H9 (cell line): ENCODE data around the gene TMEM145. TPM values are rescaled to one million over a fixed set of nuclear protein-coding genes. Genes with fewer than 3 reads are reported as not detected.

Experiments
- DNase-seq: peaks from one replicate; pipeline ENCODE4 v3.0.0-alpha.2; 2017
- H2AFZ ChIP-seq: one replicate; pipeline ENCODE4 v1.6.1; 2013; ENCODE audit warnings: mild to moderate bottlenecking, low read length, control low read depth, moderate library complexity
- H2AK5ac ChIP-seq: 2 replicates; pipeline ENCODE4 v1.6.1; 2013; ENCODE audit warnings: low read length, control low read depth, mixed read lengths; ENCODE audit not compliant: insufficient read length
- H2BK120ac ChIP-seq: one replicate; pipeline ENCODE4 v1.6.1; 2013; ENCODE audit warnings: low read depth, mild to moderate bottlenecking, low read length, control low read depth, inconsistent platforms; ENCODE audit not compliant: poor library complexity, severe bottlenecking
- H2BK12ac ChIP-seq: 2 replicates; pipeline ENCODE4 v1.6.1; 2013; ENCODE audit warnings: low read length, control low read depth, mixed read lengths, low read depth; ENCODE audit not compliant: insufficient read length
- H2BK15ac ChIP-seq: 2 replicates; pipeline ENCODE4 v1.6.1; 2013; ENCODE audit warnings: low read depth, low read length, control low read depth
- H2BK20ac ChIP-seq: one replicate; pipeline ENCODE4 v1.6.1; 2013; ENCODE audit warnings: low read depth, mild to moderate bottlenecking, low read length, control low read depth, inconsistent platforms; ENCODE audit not compliant: poor library complexity, severe bottlenecking
- H2BK5ac ChIP-seq: 2 replicates; pipeline ENCODE4 v1.6.1; 2013; ENCODE audit warnings: low read length, control low read depth, mixed read lengths; ENCODE audit not compliant: insufficient read length
- H3K14ac ChIP-seq: 2 replicates; pipeline ENCODE4 v1.6.1; 2013; ENCODE audit warnings: low read length, control low read depth; ENCODE audit not compliant: insufficient read depth
- H3K18ac ChIP-seq: 2 replicates; pipeline ENCODE4 v1.6.1; 2013; ENCODE audit warnings: low read depth, mild to moderate bottlenecking, mixed read lengths, low read length, control low read depth; ENCODE audit not compliant: insufficient read length
- H3K23ac ChIP-seq: 2 replicates; pipeline ENCODE4 v1.6.1; 2013; ENCODE audit warnings: low read length, control low read depth, mixed read lengths, low read depth; ENCODE audit not compliant: insufficient read length
- H3K23me2 ChIP-seq: 2 replicates; pipeline ENCODE4 v1.6.1; 2013; ENCODE audit warnings: low read depth, mild to moderate bottlenecking, mixed read lengths, low read length, control low read depth; ENCODE audit not compliant: insufficient read length, poor library complexity, severe bottlenecking
- H3K27ac ChIP-seq: 2 replicates; pipeline ENCODE4 v1.5.1; 2013; ENCODE audit warnings: low read length, control low read depth, mixed read lengths, low read depth; ENCODE audit not compliant: insufficient read length
- H3K27me3 ChIP-seq: 2 replicates; pipeline ENCODE4 v1.6.1; 2013; ENCODE audit warnings: low read length, control low read depth, inconsistent platforms; ENCODE audit not compliant: insufficient read depth
- H3K4ac ChIP-seq: 2 replicates; pipeline ENCODE4 v1.6.1; 2013; ENCODE audit warnings: low read depth, mild to moderate bottlenecking, control low read depth, inconsistent platforms, low read length, moderate library complexity
- H3K4me1 ChIP-seq: 2 replicates; pipeline ENCODE4 v1.6.1; 2013; ENCODE audit warnings: low read length, control low read depth, inconsistent platforms; ENCODE audit not compliant: insufficient read depth
- H3K4me2 ChIP-seq: 2 replicates; pipeline ENCODE4 v1.6.1; 2013; ENCODE audit warnings: low read length, control low read depth, mixed read lengths; ENCODE audit not compliant: insufficient read length, insufficient read depth
- H3K56ac ChIP-seq: 2 replicates; pipeline ENCODE4 v1.6.1; 2013; ENCODE audit warnings: low read depth, mild to moderate bottlenecking, mixed read lengths, low read length, control low read depth; ENCODE audit not compliant: insufficient read length
- H3K79me1 ChIP-seq: 2 replicates; pipeline ENCODE4 v1.6.1; 2013; ENCODE audit warnings: low read depth, mild to moderate bottlenecking, moderate library complexity, low read length, control low read depth, inconsistent platforms; ENCODE audit not compliant: insufficient read depth, poor library complexity, severe bottlenecking
- H3K79me2 ChIP-seq: 2 replicates; pipeline ENCODE4 v1.6.1; 2013; ENCODE audit warnings: low read length, control low read depth, inconsistent platforms; ENCODE audit not compliant: insufficient read depth
- H3K9ac ChIP-seq: 2 replicates; pipeline ENCODE4 v1.6.1; 2013; ENCODE audit warnings: low read length, control low read depth, mixed read lengths; ENCODE audit not compliant: insufficient read length; ENCODE audit errors: extremely low read depth
- H3K9me3 ChIP-seq: one replicate; pipeline ENCODE4 v1.6.1; 2013; ENCODE audit warnings: low read depth, low read length, inconsistent platforms; ENCODE audit not compliant: control insufficient read depth
- H3T11ph ChIP-seq: one replicate; pipeline ENCODE4 v1.6.1; 2013; ENCODE audit warnings: mild to moderate bottlenecking, low read length, control low read depth, inconsistent platforms
- H4K20me1 ChIP-seq: one replicate; pipeline ENCODE4 v1.6.1; 2013; ENCODE audit not compliant: control insufficient read depth, insufficient read length, insufficient read depth
- H4K5ac ChIP-seq: 2 replicates; pipeline ENCODE4 v1.6.1; 2013; ENCODE audit warnings: low read depth, mild to moderate bottlenecking, mixed read lengths, low read length, control low read depth; ENCODE audit not compliant: insufficient read length
- H4K8ac ChIP-seq: replicated peaks from 2 replicates; pipeline ENCODE4 v1.6.1; 2013; ENCODE audit warnings: low read length, control low read depth, mixed read lengths, low read depth; ENCODE audit not compliant: insufficient read length
- H4K91ac ChIP-seq: 2 replicates; pipeline ENCODE4 v1.6.1; 2013; ENCODE audit warnings: low read depth, mild to moderate bottlenecking, moderate library complexity, mixed read lengths, low read length, control low read depth; ENCODE audit not compliant: insufficient read length
- H3K27ac Mint-ChIP-seq, 3 experiments: 2 replicates in 2 of 3; 3 replicates in 1 of 3; pipeline ENCODE4 v1.8.0; 2020 to 2021; ENCODE audit warnings: mixed read lengths in 3 of 3, mild to moderate bottlenecking in 1 of 3, moderate library complexity in 1 of 3
- H3K27me3 Mint-ChIP-seq: 2 replicates; pipeline ENCODE4 v1.8.0; 2021; ENCODE audit warnings: low read depth, mild to moderate bottlenecking, moderate library complexity, mixed read lengths
- H3K36me3 Mint-ChIP-seq, 3 experiments: 2 replicates in 2 of 3; 3 replicates in 1 of 3; pipeline ENCODE4 v1.8.0; 2020 to 2021; ENCODE audit warnings: low read depth in 3 of 3, mixed read lengths in 3 of 3; ENCODE audit not compliant: insufficient read depth in 1 of 3
- H3K4me1 Mint-ChIP-seq, 2 experiments: 2 replicates each; pipeline ENCODE4 v1.8.0; 2020; ENCODE audit warnings: mixed read lengths in 2 of 2
- H3K4me3 Mint-ChIP-seq, 2 experiments: 2 replicates in 1 of 2; 3 replicates in 1 of 2; pipeline ENCODE4 v1.8.0; 2020 to 2021; ENCODE audit warnings: mild to moderate bottlenecking in 2 of 2, mixed read lengths in 2 of 2, moderate library complexity in 1 of 2
- H3K9me3 Mint-ChIP-seq, 2 experiments: 2 replicates in 1 of 2; 3 replicates in 1 of 2; pipeline ENCODE4 v1.8.0; 2020; ENCODE audit warnings: mild to moderate bottlenecking in 2 of 2, mixed read lengths in 2 of 2, moderate library complexity in 1 of 2
- WGBS: extraction: QIAGEN DNeasy Blood & Tissue Kit; methylation state at CpG from one replicate; pipeline ENCODE4 v1.1.7; 2013; ENCODE audit warnings: missing lambda C conversion rate, low lambda C conversion rate, mixed read lengths; ENCODE audit not compliant: insufficient read length; ENCODE audit errors: extremely low coverage; 5-methylcytosine and 5-hydroxymethylcytosine counted together
- total RNA-seq: library from RNA; stranded (reverse); gene quantifications from 2 replicates; pipeline ENCODE4 v1.2.1, GENCODE V29; 2021
- TF ChIP-seq, protein P1 (sequence below): fragments of 200-600 bp; sonication (generic); conservative IDR thresholded peaks from 3 replicates; pipeline ENCODE4 v1.8.0; 2021; ENCODE audit warnings: antibody characterized with exemption, mild to moderate bottlenecking

TMEM145 gene
- total RNA-seq, 1 experiment from 2014 or later = 4.5 TPM

DNA sequence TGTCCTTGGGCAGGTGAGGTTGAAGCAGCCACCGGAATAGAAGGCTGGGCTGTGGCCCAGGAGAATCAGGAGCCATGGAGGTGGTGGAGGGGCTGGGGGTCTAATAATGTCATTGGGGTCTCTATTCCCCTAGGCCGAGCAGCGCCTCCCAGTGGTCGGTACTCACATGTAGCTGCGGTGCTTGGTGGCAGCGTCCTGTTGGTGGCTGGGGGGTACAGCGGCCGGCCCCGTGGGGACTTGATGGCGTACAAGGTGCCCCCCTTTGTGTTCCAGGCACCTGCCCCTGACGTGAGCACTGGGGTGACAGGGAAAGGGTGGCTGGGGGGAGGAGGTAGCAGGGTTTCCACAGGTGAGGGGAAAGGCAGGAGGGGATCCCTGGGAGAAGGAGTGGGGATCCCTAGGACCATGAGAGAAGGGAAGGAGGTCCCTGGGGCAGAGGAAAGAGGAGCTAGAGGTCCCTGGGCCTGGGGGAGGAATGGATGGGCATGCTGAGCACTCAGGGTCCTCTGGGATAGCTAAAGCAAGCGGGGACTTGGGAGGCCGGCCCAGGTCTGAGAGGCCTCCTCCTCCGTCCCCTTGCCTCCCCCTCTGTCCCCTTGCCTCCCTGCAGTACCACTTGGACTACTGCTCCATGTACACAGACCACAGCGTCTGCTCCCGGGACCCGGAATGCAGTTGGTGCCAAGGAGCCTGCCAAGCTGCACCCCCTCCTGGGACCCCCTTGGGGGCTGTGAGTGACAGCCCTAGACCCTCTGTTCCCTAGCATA is 30.4 kb downstream of the TMEM145 start:
- no peak overlapping the region for H3K4me3 Mint-ChIP-seq
- WGBS = no CpG with 5 or more reads among the region's 17 CpGs
- TF ChIP-seq, protein P1, sequence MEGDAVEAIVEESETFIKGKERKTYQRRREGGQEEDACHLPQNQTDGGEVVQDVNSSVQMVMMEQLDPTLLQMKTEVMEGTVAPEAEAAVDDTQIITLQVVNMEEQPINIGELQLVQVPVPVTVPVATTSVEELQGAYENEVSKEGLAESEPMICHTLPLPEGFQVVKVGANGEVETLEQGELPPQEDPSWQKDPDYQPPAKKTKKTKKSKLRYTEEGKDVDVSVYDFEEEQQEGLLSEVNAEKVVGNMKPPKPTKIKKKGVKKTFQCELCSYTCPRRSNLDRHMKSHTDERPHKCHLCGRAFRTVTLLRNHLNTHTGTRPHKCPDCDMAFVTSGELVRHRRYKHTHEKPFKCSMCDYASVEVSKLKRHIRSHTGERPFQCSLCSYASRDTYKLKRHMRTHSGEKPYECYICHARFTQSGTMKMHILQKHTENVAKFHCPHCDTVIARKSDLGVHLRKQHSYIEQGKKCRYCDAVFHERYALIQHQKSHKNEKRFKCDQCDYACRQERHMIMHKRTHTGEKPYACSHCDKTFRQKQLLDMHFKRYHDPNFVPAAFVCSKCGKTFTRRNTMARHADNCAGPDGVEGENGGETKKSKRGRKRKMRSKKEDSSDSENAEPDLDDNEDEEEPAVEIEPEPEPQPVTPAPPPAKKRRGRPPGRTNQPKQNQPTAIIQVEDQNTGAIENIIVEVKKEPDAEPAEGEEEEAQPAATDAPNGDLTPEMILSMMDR = peak; percentile 79

More for the DNA sequence above, 30.4 kb downstream of the TMEM145 start:
- Mint-ChIP-seq H3K27ac (peak overlapping the region in 1 of 3 experiments; percentile 49; a peak in 2 of 7 replicates), H3K36me3 (peaks cover 5 to 32% (median 21%) of the 10 kb centered on the region in 3 experiments; a peak in 6 of 7 replicates), H3K27me3 (no peaks in the 10 kb centered on the region), H3K9me3 (no peaks in the 10 kb centered on the region), H3K4me1 (no peaks in the 10 kb centered on the region)
- Histone ChIP-seq H2AFZ (no peak overlapping the region), H3K4ac (no peak overlapping the region), H4K8ac (no peak overlapping the region), H3K27me3 (no peaks in the 10 kb centered on the region), H3K23ac (no peak overlapping the region), H2AK5ac (no peak overlapping the region), H3K23me2 (no peaks in the 10 kb centered on the region), H3K56ac (no peak overlapping the region), H4K20me1 (no peaks in the 10 kb centered on the region), H3K4me2 (no peak overlapping the region), H3K9me3 (no peaks in the 10 kb centered on the region), H2BK5ac (no peak overlapping the region), H3K27ac (no peak overlapping the region), H3T11ph (no peak overlapping the region), H4K91ac (no peak overlapping the region), H2BK20ac (no peak overlapping the region), H3K79me2 (no peaks in the 10 kb centered on the region), H3K79me1 (no peaks in the 10 kb centered on the region), H3K4me1 (no peaks in the 10 kb centered on the region), H3K18ac (no peak overlapping the region), H4K5ac (no peak overlapping the region), H3K14ac (no peak overlapping the region), H2BK120ac (no peak overlapping the region), H3K9ac (no peak overlapping the region), H2BK15ac (no peak overlapping the region), H2BK12ac (no peak overlapping the region)
- peak; percentile 64 for DNase-seq
